HepG2 (cell line): ENCODE measurements around the gene RBP7. TPM values are rescaled to one million over a fixed set of nuclear protein-coding genes. Genes with fewer than 3 reads are reported as not detected.

ENCODE experiments used
- AHR ChIP-seq: IDR thresholded peaks from 2 replicates; pipeline ENCODE4 v1.6.1; 2018; ENCODE audit warnings: missing genetic modification reagents, missing compliant biosample characterization
- FOXK2 ChIP-seq: fragments of 450-650 bp; IDR thresholded peaks from 2 replicates; pipeline ENCODE4 v1.6.1; 2016
- HIC2 ChIP-seq: sonication (generic); formaldehyde crosslinking; IDR thresholded peaks from 2 replicates; pipeline ENCODE4 v1.9.0; 2022; ENCODE audit warnings: low read depth, missing genetic modification reagents
- HNF4A ChIP-seq: sonication (generic); formaldehyde crosslinking; IDR thresholded peaks from 2 replicates; pipeline ENCODE4 v1.4.0; 2020; ENCODE audit warnings: missing genetic modification reagents
- KMT2A ChIP-seq: sonication (generic); formaldehyde crosslinking; IDR thresholded peaks from 2 replicates; pipeline ENCODE4 v1.4.0; 2020; ENCODE audit warnings: missing genetic modification reagents
- MAFF ChIP-seq: IDR thresholded peaks from 2 replicates; pipeline ENCODE4 v1.6.1; 2011; ENCODE audit warnings: low read depth, low read length, improper control_type of control experiment
- REL ChIP-seq: sonication (generic); formaldehyde crosslinking; conservative IDR thresholded peaks from 2 replicates; pipeline ENCODE4 v1.8.0; 2022; ENCODE audit warnings: mild to moderate bottlenecking, missing genetic modification reagents, moderate library complexity
- SAFB2 ChIP-seq: sonication (generic); formaldehyde crosslinking; IDR thresholded peaks from 2 replicates; pipeline ENCODE4 v1.5.1; 2020; ENCODE audit warnings: missing genetic modification reagents, low read depth, mild to moderate bottlenecking, borderline replicate concordance
- SMYD3 ChIP-seq: sonication (generic); formaldehyde crosslinking; IDR thresholded peaks from 2 replicates; pipeline ENCODE4 v1.8.1; 2023; ENCODE audit warnings: mild to moderate bottlenecking, missing genetic modification reagents
- SRY ChIP-seq: sonication (generic); formaldehyde crosslinking; IDR thresholded peaks from 2 replicates; pipeline ENCODE4 v1.8.0; 2022; ENCODE audit warnings: mild to moderate bottlenecking, missing genetic modification reagents
- STAG1 ChIP-seq: sonication (generic); formaldehyde crosslinking; IDR thresholded peaks from 2 replicates; pipeline ENCODE4 v1.4.0; 2020; ENCODE audit warnings: missing genetic modification reagents
- TBL1XR1 ChIP-seq: fragments of 150-350 bp; IDR thresholded peaks from 2 replicates; pipeline ENCODE4 v1.6.1; 2014; ENCODE audit warnings: borderline replicate concordance, low read length; ENCODE audit not compliant: partially characterized antibody
- TBX3 ChIP-seq: fragments of 450-650 bp; IDR thresholded peaks from 2 replicates; pipeline ENCODE4 v1.6.1; 2017; ENCODE audit warnings: antibody characterized with exemption, mild to moderate bottlenecking, inconsistent platforms, borderline replicate concordance
- TFE3 ChIP-seq: IDR thresholded peaks from 2 replicates; pipeline ENCODE4 v1.6.1; 2016
- YEATS4 ChIP-seq: sonication (generic); formaldehyde crosslinking; IDR thresholded peaks from 2 replicates; pipeline ENCODE4 v1.4.0; 2020; ENCODE audit warnings: missing genetic modification reagents, borderline replicate concordance
- ZFP82 ChIP-seq: sonication (generic); formaldehyde crosslinking; IDR thresholded peaks from 2 replicates; pipeline ENCODE4 v1.5.1; 2020; ENCODE audit warnings: mild to moderate bottlenecking, missing genetic modification reagents, borderline replicate concordance
- ZMAT3 ChIP-seq: sonication (generic); formaldehyde crosslinking; conservative IDR thresholded peaks from 2 replicates; pipeline ENCODE4 v1.7.0; 2021; ENCODE audit warnings: missing genetic modification reagents
- ZNF121 ChIP-seq: sonication (generic); formaldehyde crosslinking; IDR thresholded peaks from 2 replicates; pipeline ENCODE4 v1.5.0; 2020; ENCODE audit warnings: mild to moderate bottlenecking, missing genetic modification reagents
- ZNF260 ChIP-seq: sonication (generic); formaldehyde crosslinking; IDR thresholded peaks from 2 replicates; pipeline ENCODE4 v1.4.0; 2020; ENCODE audit warnings: missing genetic modification reagents, low read depth, mild to moderate bottlenecking, borderline replicate concordance
- ZNF282 ChIP-seq: fragments of 450-650 bp; IDR thresholded peaks from 2 replicates; pipeline ENCODE4 v1.6.1; 2018; ENCODE audit not compliant: partially characterized antibody
- ZNF672 ChIP-seq: sonication (generic); formaldehyde crosslinking; IDR thresholded peaks from 2 replicates; pipeline ENCODE4 v1.8.1; 2022; ENCODE audit warnings: missing genetic modification reagents
- ZNF724P ChIP-seq: sonication (generic); formaldehyde crosslinking; IDR thresholded peaks from 2 replicates; pipeline ENCODE4 v1.8.0; 2022; ENCODE audit warnings: missing genetic modification reagents, borderline replicate concordance
- ZNF800 ChIP-seq: sonication (generic); formaldehyde crosslinking; IDR thresholded peaks from 2 replicates; pipeline ENCODE4 v1.4.0; 2020; ENCODE audit warnings: missing genetic modification reagents
- polyA plus RNA-seq, 8 experiments: library from polyadenylated mRNA; depleted of rRNA in 3 of 8; stranded (reverse) in 7 of 8; unstranded in 1 of 8; fragments of >200 nt; fragmentation: Illumina TruSeq in 4 of 8; extraction: Trizol in 4 of 8; gene quantifications; 2 replicates each; pipeline versions ENCODE4 v1.2.1 to v1.2.3, GENCODE V29; 2011 to 2016; ENCODE audit warnings: low read depth in 4 of 8, missing spikeins in 1 of 8, mixed read lengths in 1 of 8; ENCODE audit not compliant: insufficient read depth in 1 of 8
- total RNA-seq, 5 experiments: library from RNA; depleted of rRNA; stranded (reverse); fragments of >200 nt; fragmentation: Illumina TruSeq; extraction: Trizol; gene quantifications; 2 replicates each; pipeline ENCODE4 v1.2.3, GENCODE V29; 2016; ENCODE audit warnings: low read depth in 1 of 5
- TF ChIP-seq, protein P1 (sequence below): sonication (generic); formaldehyde crosslinking; IDR thresholded peaks from 2 replicates; pipeline ENCODE4 v1.4.0; 2020; ENCODE audit warnings: mild to moderate bottlenecking, missing genetic modification reagents

Gene RBP7
- total and polyA plus RNA-seq, 2 of the 13 experiments (the other 11 are each of a cell fraction or from before 2014, with no cell fraction given), result 1.6 to 2.0 TPM

- TF ChIP-seq KMT2A (CRISPR knock-in tag) (peak; percentile 30; the same call in 1 of the 2 replicates), MAFF (no peak), YEATS4 (CRISPR knock-in tag) (no peak), ZNF724P (CRISPR knock-in tag) (0 out of 2 replicates have a peak, but pooled peaks have one; percentile 21), ZFP82 (CRISPR knock-in tag) (no peak; the same call in 1 of the 2 replicates), ZNF800 (CRISPR knock-in tag) (no peak), TBX3 (no peak), SAFB2 (CRISPR knock-in tag) (no peak; the same call in 1 of the 2 replicates), AHR (no peak; the same call in 1 of the 2 replicates), FOXK2 (peak; percentile 54), SRY (CRISPR knock-in tag) (0 out of 2 replicates have a peak, but pooled peaks have one; percentile 38), ZNF282 (no peak), HNF4A (CRISPR knock-in tag) (no peak), ZNF672 (CRISPR knock-in tag) (no peak), TFE3 (peak; percentile 70; the same call in 1 of the 2 replicates), REL (CRISPR knock-in tag) (no peak), ZNF121 (CRISPR knock-in tag) (0 out of 2 replicates have a peak, but pooled peaks have one; percentile 19), TBL1XR1 (peak; percentile 14), SMYD3 (CRISPR knock-in tag) (0 out of 2 replicates have a peak, but pooled peaks have one; percentile 44), ZNF260 (CRISPR knock-in tag) (no peak), STAG1 (CRISPR knock-in tag) (peak; percentile 76), ZMAT3 (no peak), HIC2 (CRISPR knock-in tag) (no peak)
- TF ChIP-seq, protein P1, sequence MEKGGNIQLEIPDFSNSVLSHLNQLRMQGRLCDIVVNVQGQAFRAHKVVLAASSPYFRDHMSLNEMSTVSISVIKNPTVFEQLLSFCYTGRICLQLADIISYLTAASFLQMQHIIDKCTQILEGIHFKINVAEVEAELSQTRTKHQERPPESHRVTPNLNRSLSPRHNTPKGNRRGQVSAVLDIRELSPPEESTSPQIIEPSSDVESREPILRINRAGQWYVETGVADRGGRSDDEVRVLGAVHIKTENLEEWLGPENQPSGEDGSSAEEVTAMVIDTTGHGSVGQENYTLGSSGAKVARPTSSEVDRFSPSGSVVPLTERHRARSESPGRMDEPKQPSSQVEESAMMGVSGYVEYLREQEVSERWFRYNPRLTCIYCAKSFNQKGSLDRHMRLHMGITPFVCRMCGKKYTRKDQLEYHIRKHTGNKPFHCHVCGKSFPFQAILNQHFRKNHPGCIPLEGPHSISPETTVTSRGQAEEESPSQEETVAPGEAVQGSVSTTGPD (CRISPR knock-in tag), result no peak
Measured at GRCh38 chr1:10032590-10033358, 35.7 kb downstream of the RBP7 start, which contains the start of gene UBE4B (continued).
